Rectal smooth muscle tissue (tissue), 1 donor: ENCODE data around the gene NAA38.

ENCODE experiments used
- H3K27ac ChIP-seq: one replicate; pipeline ENCODE4 v1.7.0; 2013; ENCODE audit warnings: low read depth, low read length, inconsistent platforms
- H3K27me3 ChIP-seq: one replicate; pipeline ENCODE4 v1.7.0; 2013; ENCODE audit warnings: low read length; ENCODE audit not compliant: control insufficient read depth, insufficient read depth
- H3K36me3 ChIP-seq: one replicate; pipeline ENCODE4 v1.7.0; 2013; ENCODE audit warnings: low read length; ENCODE audit not compliant: control insufficient read depth, insufficient read depth
- H3K4me1 ChIP-seq: one replicate; pipeline ENCODE4 v1.7.0; 2013; ENCODE audit warnings: low read length; ENCODE audit not compliant: control insufficient read depth, insufficient read depth
- H3K4me3 ChIP-seq: one replicate; pipeline ENCODE4 v1.7.0; 2013; ENCODE audit warnings: low read length
- H3K9ac ChIP-seq: one replicate; pipeline ENCODE4 v1.7.0; 2013; ENCODE audit warnings: low read length

Gene NAA38, protein sequence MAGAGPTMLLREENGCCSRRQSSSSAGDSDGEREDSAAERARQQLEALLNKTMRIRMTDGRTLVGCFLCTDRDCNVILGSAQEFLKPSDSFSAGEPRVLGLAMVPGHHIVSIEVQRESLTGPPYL

DNA sequence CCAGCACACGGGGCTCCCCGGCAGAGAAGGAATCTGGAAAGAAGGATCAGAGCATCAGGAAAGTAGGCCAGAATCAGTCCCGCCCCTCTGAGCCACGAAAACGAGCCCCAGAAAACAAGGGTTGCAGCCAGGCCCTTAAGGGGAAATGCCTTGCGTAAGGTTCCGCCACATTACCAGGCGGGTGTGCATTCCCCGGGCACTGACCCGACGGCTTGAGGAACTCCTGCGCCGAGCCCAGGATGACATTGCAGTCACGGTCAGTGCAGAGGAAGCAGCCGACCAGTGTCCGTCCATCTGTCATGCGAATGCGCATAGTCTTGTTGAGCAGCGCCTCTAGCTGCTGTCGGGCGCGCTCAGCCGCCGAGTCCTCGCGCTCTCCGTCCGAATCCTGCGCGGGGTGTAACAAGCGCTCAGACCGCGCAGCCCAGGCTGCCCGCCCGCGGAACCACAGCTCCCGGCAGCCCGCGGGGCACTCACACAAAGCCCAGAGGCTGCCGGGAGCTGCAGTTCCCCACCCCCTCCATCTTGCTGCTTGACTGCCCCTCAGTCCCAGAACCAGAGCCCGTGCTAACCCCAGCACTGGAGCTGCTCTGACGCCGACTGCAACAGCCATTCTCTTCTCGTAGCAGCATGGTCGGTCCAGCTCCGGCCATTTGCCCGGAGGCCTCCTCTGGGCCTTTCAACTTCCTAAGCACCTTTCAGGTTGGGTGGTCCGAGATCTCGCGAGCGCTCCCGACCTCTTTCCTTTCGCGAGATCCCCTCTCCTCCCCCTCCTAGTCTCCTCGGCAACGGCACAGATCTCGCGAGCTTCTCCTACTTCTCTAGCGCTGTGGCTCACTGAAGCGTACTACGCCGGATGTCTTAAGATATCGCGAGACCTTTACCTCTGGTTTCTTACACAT, at the start of gene NAA38:
NAA38 (minus strand) TSS at position 749 of the 902 bp plus-strand sequence; CDS start at position 653, 96 bp downstream.
- H3K4me3 ChIP-seq, result peak within 1 kb of the TSS; percentile 94
- no peaks in the 10 kb centered on the region for H3K27me3 ChIP-seq
- peaks cover 15% of the 10 kb centered on the region for H3K4me1 ChIP-seq
- H3K27ac ChIP-seq, result peak within 1 kb of the TSS; percentile 92
- H3K9ac ChIP-seq, result peak within 1 kb of the TSS; percentile 56
- H3K36me3 ChIP-seq, result peaks cover 7% of the 10 kb centered on the region

DNA sequence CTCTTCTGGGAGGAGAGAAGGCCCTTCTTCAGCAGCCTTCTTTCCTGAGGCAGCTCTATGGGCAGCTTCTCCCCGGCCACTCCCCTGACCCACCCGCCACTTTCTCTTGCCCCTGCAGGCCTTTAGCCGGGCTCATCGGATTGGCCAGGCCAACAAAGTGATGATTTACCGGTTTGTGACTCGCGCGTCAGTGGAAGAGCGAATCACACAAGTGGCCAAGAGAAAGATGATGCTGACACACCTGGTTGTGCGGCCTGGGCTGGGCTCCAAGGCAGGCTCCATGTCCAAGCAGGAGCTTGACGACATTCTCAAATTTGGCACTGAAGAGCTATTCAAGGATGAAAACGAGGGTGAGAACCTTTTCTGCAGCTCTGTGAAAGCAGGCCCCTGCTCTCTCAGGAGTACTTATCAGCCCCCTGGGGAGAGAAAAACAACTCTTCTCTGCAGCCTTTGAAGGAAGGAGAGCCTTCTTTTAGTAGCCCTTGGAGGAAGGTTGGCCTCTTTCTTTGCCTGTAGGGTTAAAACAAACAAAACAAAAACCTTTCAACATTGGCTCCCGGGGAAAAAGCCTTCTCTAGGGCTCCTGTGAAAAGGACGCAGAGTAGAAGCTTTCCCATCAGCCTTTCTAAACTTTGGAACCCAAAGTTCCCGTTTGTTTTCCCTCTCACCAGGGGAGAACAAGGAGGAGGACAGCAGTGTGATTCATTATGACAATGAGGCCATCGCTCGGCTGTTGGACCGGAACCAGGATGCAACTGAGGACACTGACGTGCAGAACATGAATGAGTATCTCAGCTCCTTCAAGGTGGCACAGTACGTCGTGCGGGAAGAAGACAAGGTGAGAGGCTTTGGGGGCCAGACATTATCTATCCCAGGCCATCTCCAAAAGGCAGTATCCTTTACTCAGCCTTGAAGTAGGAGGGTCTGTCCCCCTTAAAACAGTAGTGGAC, 46.1 kb upstream of the NAA38 start:
- Histone ChIP-seq H3K4me1 (no peaks in the 10 kb centered on the region), H3K27me3 (no peaks in the 10 kb centered on the region), H3K9ac (no peak overlapping the region), H3K4me3 (no peak overlapping the region), H3K36me3 (peaks cover 62% of the 10 kb centered on the region), H3K27ac (no peak overlapping the region)

DNA sequence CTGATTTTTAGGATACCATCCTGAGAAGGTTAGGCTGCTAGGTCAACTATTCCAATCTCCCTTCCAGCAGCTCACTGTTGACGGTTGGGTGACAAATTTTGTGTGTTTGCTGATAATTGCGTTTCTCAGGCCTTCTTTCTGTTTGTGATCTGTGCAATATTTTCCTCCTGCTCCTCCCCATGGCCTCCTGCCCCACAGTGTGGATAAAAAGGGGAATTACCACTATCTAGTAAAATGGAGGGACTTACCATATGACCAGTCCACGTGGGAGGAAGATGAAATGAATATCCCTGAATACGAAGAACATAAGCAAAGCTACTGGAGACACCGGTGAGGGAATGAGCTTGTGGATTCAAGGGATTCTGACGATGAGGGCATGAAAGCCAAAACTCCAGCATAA, 40.4 kb upstream of the NAA38 start:
- no peaks in the 10 kb centered on the region for H3K27me3 ChIP-seq
- H3K4me3 ChIP-seq, result no peak overlapping the region
- H3K36me3 ChIP-seq, result peaks cover 51% of the 10 kb centered on the region
- no peak overlapping the region for H3K27ac ChIP-seq
- no peaks in the 10 kb centered on the region for H3K4me1 ChIP-seq
- H3K9ac ChIP-seq, result no peak overlapping the region

DNA sequence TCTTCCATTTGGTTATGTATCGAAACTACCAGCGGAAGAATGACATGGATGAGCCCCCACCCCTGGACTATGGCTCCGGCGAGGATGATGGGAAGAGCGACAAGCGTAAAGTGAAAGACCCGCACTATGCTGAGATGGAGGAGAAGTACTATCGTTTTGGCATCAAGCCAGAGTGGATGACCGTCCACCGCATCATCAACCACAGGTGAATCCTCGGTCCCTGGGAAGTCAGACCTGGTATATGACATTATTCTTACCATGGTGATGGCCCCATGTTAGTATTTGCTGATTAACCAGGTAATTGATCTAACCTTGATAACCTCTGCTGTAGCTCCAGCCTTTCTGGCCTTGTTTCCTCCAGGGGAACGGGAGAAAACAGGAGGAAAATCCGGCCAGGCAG, 39.7 kb upstream of the NAA38 start:
- H3K27me3 ChIP-seq, result no peaks in the 10 kb centered on the region
- peaks cover 49% of the 10 kb centered on the region for H3K36me3 ChIP-seq
- H3K27ac ChIP-seq, result no peak overlapping the region
- H3K9ac ChIP-seq, result no peak overlapping the region
- H3K4me3 ChIP-seq, result no peak overlapping the region
- H3K4me1 ChIP-seq, result no peaks in the 10 kb centered on the region

DNA sequence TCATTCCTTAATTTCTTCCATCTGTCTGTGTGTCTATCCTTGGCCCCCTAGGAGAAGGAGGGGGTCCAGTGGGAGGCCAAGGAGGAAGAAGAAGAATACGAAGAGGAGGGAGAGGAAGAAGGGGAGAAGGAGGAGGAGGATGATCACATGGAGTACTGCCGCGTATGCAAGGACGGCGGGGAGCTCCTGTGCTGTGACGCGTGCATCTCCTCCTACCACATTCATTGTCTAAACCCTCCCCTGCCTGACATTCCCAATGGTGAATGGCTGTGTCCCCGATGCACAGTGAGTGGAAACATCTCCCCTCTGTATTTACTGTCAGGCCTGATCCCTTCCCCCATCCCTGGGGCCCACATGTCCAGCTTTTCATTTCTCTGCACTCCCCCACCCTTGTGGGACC, 37.5 kb upstream of the NAA38 start:
- Histone ChIP-seq H3K9ac (no peak overlapping the region), H3K27ac (no peak overlapping the region), H3K36me3 (peaks cover 49% of the 10 kb centered on the region), H3K4me1 (peaks cover 4% of the 10 kb centered on the region), H3K27me3 (no peaks in the 10 kb centered on the region), H3K4me3 (no peak overlapping the region)

DNA sequence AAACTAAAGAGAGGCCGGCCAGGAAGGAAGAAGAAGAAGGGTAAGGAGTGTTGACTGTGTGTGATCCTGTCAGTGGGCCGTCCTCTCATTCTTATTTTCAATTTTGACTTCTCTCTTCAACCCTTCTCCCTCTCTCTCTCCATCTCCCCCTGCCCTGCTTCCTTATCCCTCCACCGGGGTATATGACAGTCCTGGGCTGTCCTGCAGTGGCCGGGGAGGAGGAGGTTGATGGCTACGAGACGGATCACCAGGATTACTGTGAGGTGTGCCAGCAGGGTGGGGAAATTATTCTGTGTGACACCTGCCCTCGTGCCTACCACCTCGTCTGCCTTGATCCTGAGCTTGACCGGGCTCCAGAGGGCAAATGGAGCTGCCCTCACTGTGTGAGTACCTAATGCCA, 36.9 kb upstream of the NAA38 start:
- H3K4me1 ChIP-seq, result peaks cover 11% of the 10 kb centered on the region
- H3K27me3 ChIP-seq, result no peaks in the 10 kb centered on the region
- H3K4me3 ChIP-seq, result no peak overlapping the region

DNA sequence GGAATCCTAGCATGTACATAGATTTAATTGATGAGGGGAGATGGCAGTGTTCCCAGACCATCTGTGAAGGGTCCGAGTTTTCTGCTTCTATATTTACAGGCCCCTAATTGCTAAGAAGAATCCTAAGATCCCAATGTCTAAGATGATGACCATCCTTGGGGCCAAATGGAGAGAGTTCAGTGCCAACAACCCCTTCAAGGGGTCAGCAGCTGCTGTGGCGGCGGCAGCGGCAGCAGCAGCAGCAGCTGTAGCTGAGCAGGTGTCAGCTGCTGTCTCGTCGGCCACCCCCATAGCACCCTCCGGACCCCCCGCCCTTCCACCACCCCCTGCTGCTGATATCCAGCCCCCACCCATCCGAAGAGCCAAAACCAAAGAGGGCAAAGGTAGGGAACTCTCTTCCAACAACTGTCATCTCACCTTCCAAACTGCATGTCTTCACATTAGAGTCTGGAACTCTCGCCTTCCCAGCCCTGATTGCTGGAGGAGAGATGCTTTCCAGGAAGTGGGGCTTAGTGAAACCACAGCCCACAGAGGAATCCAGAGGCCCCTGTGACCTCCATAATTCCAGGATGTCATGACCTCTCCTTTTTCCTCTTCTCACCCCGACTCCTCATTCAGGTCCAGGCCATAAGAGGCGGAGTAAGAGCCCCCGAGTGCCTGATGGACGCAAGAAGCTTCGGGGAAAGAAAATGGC, 36.0 kb upstream of the NAA38 start:
- no peak overlapping the region for H3K4me3 ChIP-seq
- peaks cover 38% of the 10 kb centered on the region for H3K36me3 ChIP-seq
- no peaks in the 10 kb centered on the region for H3K27me3 ChIP-seq
- H3K27ac ChIP-seq, result no peak overlapping the region
- peaks cover 19% of the 10 kb centered on the region for H3K4me1 ChIP-seq
- no peak overlapping the region for H3K9ac ChIP-seq

More for the DNA sequence above, 36.9 kb upstream of the NAA38 start:
- Histone ChIP-seq H3K27ac (no peak overlapping the region), H3K9ac (no peak overlapping the region), H3K36me3 (peaks cover 43% of the 10 kb centered on the region)

DNA sequence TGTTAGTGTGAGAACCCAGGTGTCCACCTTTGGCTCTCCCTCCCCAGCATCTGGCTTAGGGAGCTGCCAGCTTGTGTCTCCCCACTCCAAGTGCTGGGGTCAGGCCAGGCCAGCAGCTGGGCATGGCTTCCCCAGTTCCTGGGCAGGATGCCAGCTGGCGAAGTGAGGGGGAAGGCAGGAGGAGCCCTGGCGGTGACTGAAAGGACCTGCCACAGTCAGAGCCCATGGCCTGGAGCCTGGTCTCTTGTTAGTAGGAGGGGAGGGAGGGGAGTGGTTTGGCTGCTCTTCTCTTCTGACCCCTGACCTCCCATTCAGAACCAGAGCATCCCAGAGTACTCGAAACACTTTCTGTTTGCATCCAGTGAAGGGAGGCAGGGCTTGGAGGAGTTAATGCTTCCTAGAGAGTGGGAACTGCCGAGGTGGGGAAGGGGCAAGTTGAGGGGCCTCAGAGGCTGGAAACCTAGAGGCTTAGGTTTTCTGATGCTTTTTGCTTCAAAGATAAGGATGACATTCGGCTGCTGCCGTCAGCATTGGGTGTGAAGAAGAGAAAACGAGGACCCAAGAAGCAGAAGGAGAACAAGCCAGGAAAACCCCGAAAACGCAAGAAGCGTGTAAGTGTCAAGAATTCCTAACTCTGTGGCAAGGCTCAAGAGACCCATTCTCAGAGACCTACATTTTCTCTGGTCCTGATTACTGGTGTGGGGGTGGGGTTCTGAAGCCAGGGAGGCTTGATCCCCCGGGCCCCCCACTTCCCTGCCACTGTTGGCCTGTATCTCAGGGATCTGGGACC, 32.0 kb upstream of the NAA38 start:
- H3K9ac ChIP-seq, result peak overlapping the region; percentile 32
- no peaks in the 10 kb centered on the region for H3K27me3 ChIP-seq
- peak overlapping the region; percentile 94 for H3K4me3 ChIP-seq
- H3K27ac ChIP-seq, result peak overlapping the region; percentile 81
- H3K36me3 ChIP-seq, result peaks cover 22% of the 10 kb centered on the region
- peaks cover 39% of the 10 kb centered on the region for H3K4me1 ChIP-seq

DNA sequence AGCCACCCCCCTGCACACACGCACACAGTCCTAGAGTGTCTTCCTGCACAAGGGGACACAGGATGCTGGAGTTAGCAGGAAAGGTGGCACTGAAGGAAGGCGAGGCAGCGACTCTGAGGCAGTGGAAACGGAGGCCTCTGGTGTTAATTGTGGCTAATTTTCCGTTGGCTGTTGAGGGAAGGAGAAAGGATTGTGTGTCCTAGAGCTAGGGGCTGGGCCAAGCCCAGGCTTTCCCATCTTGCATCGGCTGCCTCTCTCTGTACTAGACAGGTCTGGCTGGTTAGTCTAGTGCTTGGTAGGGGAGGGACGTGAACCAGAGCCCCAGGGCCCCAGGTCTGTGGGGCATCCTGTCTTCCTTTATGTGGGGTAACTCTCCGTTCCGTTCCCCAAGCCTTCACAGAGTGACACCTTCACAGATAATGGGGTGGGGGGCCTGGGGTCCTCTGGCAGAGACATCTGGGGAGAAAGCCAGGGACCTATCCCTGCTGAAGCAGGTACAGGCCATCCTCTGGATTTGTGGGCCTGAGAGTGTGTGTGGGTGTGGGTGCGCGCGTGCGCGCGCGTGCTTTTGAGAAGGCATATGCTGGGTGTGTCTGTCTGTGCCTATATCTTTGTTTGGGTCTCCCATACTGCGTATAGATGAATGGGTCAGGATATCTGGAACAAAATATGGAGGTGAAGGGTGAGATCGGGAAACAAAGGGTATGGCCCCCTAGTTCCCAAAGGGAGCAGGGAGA, 31.0 kb upstream of the NAA38 start, which contains the start of gene CHD3:
CHD3 (plus strand) TSS at position 606 of the 737 bp plus-strand sequence. CDS start 212 bp downstream, outside the sequence.
- no peaks in the 10 kb centered on the region for H3K27me3 ChIP-seq
- H3K27ac ChIP-seq, result peak within 1 kb of the TSS; percentile 81
- peaks cover 39% of the 10 kb centered on the region for H3K4me1 ChIP-seq
- peak within 1 kb of the TSS; percentile 32 for H3K9ac ChIP-seq
- peak within 1 kb of the TSS; percentile 94 for H3K4me3 ChIP-seq
- H3K36me3 ChIP-seq, result peaks cover 12% of the 10 kb centered on the region

DNA sequence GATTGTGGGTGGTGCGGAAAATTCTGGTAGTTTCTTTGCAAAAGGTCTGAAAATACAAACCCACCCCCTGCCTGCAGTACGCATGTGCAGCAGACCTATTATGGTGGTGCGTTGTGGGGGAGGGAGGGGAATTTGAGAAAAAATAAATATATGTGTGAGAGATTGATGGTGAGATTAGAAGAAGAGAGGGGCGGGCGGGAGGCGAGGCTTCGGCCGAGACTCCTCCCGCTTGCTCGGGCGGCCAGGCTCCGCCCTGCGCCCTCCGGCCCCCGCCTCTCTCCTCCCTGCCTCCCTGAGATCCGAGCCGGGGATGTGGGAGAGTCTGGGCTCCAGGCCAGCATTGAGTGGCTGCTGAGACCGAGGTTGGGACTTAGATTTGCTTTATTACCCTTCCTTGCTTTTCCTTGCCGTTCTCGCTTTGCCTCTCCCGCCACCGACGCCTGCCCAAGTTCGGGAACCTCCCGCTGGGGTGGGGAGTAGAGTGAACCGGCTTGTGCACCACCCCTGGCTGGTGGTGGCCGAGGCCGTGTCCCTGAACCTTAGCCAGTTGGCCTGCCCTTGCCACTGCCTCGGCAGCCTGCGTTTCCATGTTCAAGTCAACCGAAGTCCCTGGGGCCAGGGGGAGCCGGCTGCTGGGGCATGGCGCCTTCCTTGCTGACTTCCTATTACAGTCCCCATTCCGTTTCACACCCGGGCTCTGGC, 30.3 kb upstream of the NAA38 start:
- H3K4me1 ChIP-seq, result peaks cover 39% of the 10 kb centered on the region
- H3K27me3 ChIP-seq, result no peaks in the 10 kb centered on the region
- H3K27ac ChIP-seq, result peak overlapping the region; percentile 81
- peak overlapping the region; percentile 94 for H3K4me3 ChIP-seq
- H3K36me3 ChIP-seq, result peaks cover 11% of the 10 kb centered on the region
- H3K9ac ChIP-seq, result peak overlapping the region; percentile 25
